Upper lobe of left lung (tissue), 4 donors: ENCODE data around the gene TPSD1.
"Not testable (repeated sequence)": the region's sequence is repeated elsewhere in the genome, so short reads cannot be mapped to it uniquely, and the experiment has no call there.

Source experiments
- CTCF ChIP-seq, 6 experiments: fragments of 450-650 bp in 4 of 6; fragments of 200-600 bp in 2 of 6; sonication (generic) in 2 of 6; IDR thresholded peaks; one replicate each; pipeline ENCODE4 v1.5.1; 2016 to 2019; ENCODE audit warnings: antibody characterized with exemption in 6 of 6
- POLR2AphosphoS5 ChIP-seq, 2 donors: sonication (generic); formaldehyde crosslinking; IDR thresholded peaks; one replicate each; pipeline ENCODE4 v1.5.1; 2017; ENCODE audit warnings: antibody characterized with exemption in 2 of 2

DNA sequence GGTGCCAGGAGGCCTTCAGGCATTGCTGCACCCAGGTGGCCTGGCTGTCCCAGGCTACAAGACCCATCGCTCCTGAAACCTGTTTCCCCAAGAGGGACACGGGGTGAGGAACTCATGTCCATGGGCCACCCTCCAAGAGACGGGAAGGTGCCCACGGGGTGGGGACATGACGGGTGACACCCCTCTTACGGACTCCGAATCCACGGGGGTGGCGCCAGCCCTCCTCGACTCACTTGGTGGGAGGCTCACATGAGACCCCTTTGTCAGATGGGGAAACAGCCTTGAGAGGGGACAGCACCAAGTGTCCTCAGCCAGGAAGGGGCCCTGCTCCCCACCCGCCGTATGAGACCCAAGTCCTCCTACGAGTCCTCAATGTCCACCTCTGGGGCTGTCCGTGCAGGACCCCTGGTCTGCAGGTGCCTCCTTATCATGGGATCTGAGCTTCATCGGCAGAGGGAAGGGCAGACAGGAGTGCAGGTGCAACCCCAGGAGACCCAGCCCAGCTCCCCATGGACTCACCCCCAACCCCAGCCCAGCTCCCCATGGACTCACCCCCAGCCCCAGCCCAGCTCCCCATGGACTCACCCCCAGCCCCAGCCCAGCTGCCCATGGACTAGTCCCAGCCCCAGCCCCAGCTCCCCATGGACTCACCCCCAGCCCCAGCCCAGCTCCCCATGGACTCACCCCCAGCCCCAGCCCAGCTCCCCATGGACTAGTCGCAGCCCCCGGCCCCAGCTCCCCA, 25.2 kb upstream of the TPSD1 start:
- not testable (repeated sequence) for TF ChIP-seq POLR2AphosphoS5, CTCF (IDR thresholded peaks at IDR 0.05)
